Erythroblast (primary cell): ENCODE results near the gene CCNY.

Experiments used
- GATA1 ChIP-seq: IDR thresholded peaks from 2 replicates; pipeline ENCODE4 v1.6.1; 2011; ENCODE audit warnings: low read depth, mild to moderate bottlenecking, control low read depth, low read length, moderate library complexity
- POLR2A ChIP-seq: IDR thresholded peaks from 2 replicates; pipeline ENCODE4 v1.6.1; 2011; ENCODE audit warnings: mild to moderate bottlenecking, low read length

DNA sequence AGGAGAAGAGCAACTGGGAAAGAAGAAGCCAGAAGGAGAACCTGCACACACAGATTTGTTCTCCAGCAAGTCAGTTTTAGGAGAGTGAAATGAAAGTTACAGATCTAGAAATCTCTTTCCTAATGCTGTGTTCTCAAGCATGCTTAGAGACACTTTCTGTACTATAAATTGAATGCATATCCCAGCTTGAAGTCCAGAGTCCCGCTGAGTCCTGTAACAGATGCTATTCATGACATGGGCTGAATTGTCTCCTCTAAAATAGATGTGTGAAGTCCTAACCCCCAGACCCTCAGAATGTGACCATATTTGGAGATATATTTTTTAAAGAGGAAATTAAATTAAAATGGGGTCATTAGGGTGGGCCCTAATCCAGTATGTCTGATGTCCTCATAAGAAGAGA is 222.0 kb downstream of the CCNY start:
- TF ChIP-seq POLR2A (no peak), GATA1 (no peak)
